KOPT-K1 (cell line): Measurements from ENCODE around the gene KCNAB2.

Experiments used
- H3K27ac ChIP-seq: fragments of 200-600 bp; sonication (generic); 2 replicates; pipeline ENCODE4 v1.5.1; 2016; ENCODE audit warnings: antibody characterized with exemption, mild to moderate bottlenecking, low read depth, low read length; ENCODE audit not compliant: poor library complexity, severe bottlenecking
- H3K36me3 ChIP-seq: fragments of 200-600 bp; sonication (generic); 2 replicates; pipeline ENCODE4 v1.5.1; 2017; ENCODE audit warnings: antibody characterized with exemption, mild to moderate bottlenecking, low read length, moderate library complexity; ENCODE audit not compliant: insufficient read depth
- H3K9me3 ChIP-seq: fragments of 200-600 bp; sonication (generic); 2 replicates; pipeline ENCODE4 v1.5.1; 2017; ENCODE audit warnings: antibody characterized with exemption, low read length, mild to moderate bottlenecking; ENCODE audit not compliant: insufficient read depth, poor library complexity, severe bottlenecking

KCNAB2 gene

DNA sequence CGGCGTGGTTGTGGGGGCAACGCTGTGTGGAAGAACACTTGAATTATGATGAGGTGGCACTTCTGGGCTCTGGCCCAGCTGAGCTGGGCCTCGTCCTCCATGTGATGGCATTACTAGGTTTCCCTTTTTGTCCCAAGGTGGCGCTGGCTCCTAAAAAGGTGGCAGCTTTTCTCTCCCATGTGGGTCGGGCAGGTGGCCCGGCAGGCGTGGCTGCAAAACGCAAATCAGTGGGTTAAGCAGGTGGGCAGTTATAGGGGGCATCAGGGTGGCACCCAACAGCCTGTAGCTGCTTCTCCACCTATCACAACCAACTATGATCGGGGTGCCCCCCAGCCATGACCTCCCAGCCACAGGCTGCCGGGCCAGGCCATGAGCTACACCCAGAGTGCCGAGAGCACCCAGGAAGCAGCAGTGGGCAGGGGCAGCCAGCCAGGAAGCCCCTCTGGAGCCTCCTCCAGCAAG, 59.6 kb downstream of the KCNAB2 start:
- H3K36me3 ChIP-seq, result no peaks in the 10 kb centered on the region
- no peak overlapping the region for H3K27ac ChIP-seq
- H3K9me3 ChIP-seq, result no peaks in the 10 kb centered on the region

DNA sequence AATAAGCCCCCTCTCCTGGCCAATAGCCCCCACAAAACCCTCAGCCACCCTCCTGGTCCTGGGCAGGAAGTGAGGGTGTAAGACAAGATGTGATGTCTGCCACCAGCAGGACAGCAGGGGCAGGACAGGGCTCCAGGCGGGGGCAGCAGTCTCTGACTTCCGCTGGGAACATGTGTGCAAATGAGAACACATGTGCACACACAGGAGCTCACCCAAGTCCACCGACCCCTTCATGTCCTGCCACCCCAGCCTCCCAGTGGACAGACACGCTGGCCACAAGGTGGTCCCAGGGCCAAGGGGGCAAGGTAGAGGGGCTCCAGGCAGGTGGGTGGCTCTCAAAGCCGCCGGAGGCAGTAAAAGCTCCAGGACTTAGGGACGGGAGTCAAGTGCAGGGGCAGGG, 60.1 kb downstream of the KCNAB2 start:
- H3K9me3 ChIP-seq, result no peaks in the 10 kb centered on the region
- H3K27ac ChIP-seq, result no peak overlapping the region
- no peaks in the 10 kb centered on the region for H3K36me3 ChIP-seq

- Histone ChIP-seq H3K36me3 (no peaks in the 10 kb centered on the region), H3K9me3 (no peaks in the 10 kb centered on the region), H3K27ac (no peak overlapping the region)
These were observed 60.6 kb downstream of the KCNAB2 start for GRCh38 chr1:6106321-6106731.

- no peak overlapping the region for H3K27ac ChIP-seq
- no peaks in the 10 kb centered on the region for H3K36me3 ChIP-seq
- H3K9me3 ChIP-seq, result no peaks in the 10 kb centered on the region
These were observed 61.3 kb downstream of the KCNAB2 start for GRCh38 chr1:6106977-6107376.

- Histone ChIP-seq H3K27ac (no peak overlapping the region), H3K9me3 (no peaks in the 10 kb centered on the region), H3K36me3 (no peaks in the 10 kb centered on the region)
These were observed 62.0 kb downstream of the KCNAB2 start for GRCh38 chr1:6107409-6108356.

DNA sequence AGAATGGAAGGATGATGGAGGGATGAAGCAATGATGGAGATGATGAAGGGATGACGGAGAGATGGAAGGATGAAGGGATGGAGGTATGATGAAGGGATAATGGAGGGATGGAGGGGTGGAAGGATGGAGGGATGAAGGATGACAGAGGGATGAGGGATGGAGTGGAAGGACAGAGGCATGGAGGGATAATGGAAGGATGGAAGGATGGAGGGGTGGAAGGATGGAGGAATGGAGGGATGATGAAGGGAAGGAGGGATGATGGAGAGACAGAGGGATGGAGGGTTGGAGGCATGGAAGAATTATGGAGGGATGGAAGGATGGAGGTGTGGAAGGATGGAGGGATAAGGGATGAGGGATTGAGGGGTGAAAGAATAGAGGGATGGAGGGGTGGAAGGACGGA, 62.8 kb downstream of the KCNAB2 start:
- H3K36me3 ChIP-seq, result no peaks in the 10 kb centered on the region
- no peaks in the 10 kb centered on the region for H3K9me3 ChIP-seq
- H3K27ac ChIP-seq, result no peak overlapping the region

- H3K27ac ChIP-seq, result no peak overlapping the region
- H3K36me3 ChIP-seq, result no peaks in the 10 kb centered on the region
- no peaks in the 10 kb centered on the region for H3K9me3 ChIP-seq
These were observed 63.4 kb downstream of the KCNAB2 start for GRCh38 chr1:6108937-6109614.

DNA sequence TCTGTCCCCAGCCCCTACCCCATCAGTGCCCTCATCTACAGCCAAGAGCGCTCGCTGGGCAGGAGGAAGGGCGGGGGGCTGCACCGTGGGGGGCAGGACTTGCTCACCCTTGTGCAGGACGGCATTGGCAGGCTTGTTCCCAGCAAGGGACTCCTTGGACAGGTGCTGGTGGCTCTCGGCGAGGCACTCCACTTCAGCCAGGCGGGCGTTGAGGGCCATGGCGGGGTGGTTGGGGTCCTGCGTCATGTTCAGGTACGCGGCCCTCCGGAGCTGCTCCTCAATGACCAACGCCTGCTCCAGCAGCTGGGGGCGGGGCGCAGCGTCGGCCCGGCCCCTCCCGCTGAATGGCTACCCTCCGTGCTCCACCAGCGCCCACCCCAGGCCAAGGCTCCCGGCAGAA, 64.0 kb downstream of the KCNAB2 start:
- H3K9me3 ChIP-seq, result no peaks in the 10 kb centered on the region
- no peak overlapping the region for H3K27ac ChIP-seq
- H3K36me3 ChIP-seq, result no peaks in the 10 kb centered on the region

- Histone ChIP-seq H3K36me3 (no peaks in the 10 kb centered on the region), H3K9me3 (no peaks in the 10 kb centered on the region), H3K27ac (no peak overlapping the region)
These were observed 64.6 kb downstream of the KCNAB2 start for GRCh38 chr1:6110326-6110725.

GRCh38 chr1:6111571-6111970, 65.9 kb downstream of the KCNAB2 start:
- H3K27ac ChIP-seq, result no peak overlapping the region
- no peaks in the 10 kb centered on the region for H3K9me3 ChIP-seq
- H3K36me3 ChIP-seq, result no peaks in the 10 kb centered on the region

- Histone ChIP-seq H3K27ac (no peak overlapping the region), H3K9me3 (no peaks in the 10 kb centered on the region), H3K36me3 (no peaks in the 10 kb centered on the region)
These were observed 66.5 kb downstream of the KCNAB2 start for GRCh38 chr1:6111991-6112689.

DNA sequence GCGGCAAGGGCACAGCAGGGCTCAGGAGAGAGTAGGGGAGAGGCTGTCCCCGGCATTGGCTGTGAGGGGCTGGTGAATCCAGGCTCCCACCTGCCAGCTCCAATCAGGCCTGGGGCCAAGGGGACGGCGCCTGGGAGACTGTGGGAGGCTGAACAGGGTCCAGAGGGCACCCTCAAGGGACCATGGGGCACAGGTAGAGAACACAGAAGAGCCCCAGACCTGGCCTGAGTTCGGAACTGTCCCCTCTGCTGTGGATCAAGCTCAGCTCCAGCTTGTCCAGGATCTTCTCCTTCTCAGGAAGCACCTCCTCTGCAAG, 67.0 kb downstream of the KCNAB2 start:
- no peaks in the 10 kb centered on the region for H3K9me3 ChIP-seq
- no peak overlapping the region for H3K27ac ChIP-seq
- H3K36me3 ChIP-seq, result no peaks in the 10 kb centered on the region

- Histone ChIP-seq H3K9me3 (no peaks in the 10 kb centered on the region), H3K36me3 (no peaks in the 10 kb centered on the region), H3K27ac (no peak overlapping the region)
These were observed 67.4 kb downstream of the KCNAB2 start for GRCh38 chr1:6113116-6113515.

DNA sequence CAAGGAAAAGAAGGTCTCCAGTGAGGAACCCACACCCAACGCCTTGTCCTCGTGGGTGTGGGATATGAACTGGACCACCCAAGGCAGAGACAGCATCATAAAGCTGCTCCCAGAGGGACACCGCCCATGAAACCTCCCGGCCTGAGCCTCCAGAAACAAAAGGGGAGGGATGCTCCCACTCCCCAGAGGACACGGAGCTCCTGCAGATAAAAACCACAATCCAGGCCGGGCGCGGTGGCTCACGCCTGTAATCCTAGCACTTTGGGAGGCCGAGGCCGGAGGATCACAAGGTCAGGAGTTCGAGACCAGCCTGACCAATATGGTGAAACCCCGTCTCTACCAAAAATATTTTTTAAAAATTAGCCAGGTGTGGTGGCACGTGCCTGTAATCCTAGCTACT, 68.1 kb downstream of the KCNAB2 start:
- Histone ChIP-seq H3K27ac (no peak overlapping the region), H3K9me3 (no peaks in the 10 kb centered on the region), H3K36me3 (no peaks in the 10 kb centered on the region)

- Histone ChIP-seq H3K9me3 (no peaks in the 10 kb centered on the region), H3K27ac (no peak overlapping the region), H3K36me3 (no peaks in the 10 kb centered on the region)
These were observed 70.4 kb downstream of the KCNAB2 start for GRCh38 chr1:6116137-6116536.
